GM18868 (cell line): Measurements from ENCODE around the gene EEA1.
"Not testable (repeated sequence)": the region's sequence is repeated elsewhere in the genome, so short reads cannot be mapped to it uniquely, and the experiment has no call there.

Source experiments
- ATAC-seq: cut with Tn5 transposase; IDR thresholded peaks from one replicate; pipeline ENCODE4 v1.9.1; 2021; ENCODE audit warnings: mild to moderate bottlenecking, moderate library complexity; ENCODE audit not compliant: unreplicated experiment

The EEA1 gene

GRCh38 chr12:92753976-92754885 is 174.9 kb downstream of the EEA1 start:
- ATAC-seq = no peak

GRCh38 chr12:92749691-92750090 is 179.4 kb downstream of the EEA1 start:
- not testable (repeated sequence) for ATAC-seq

- ATAC-seq = no peak
These were observed 181.9 kb downstream of the EEA1 start for GRCh38 chr12:92747151-92747550.

- no peak for ATAC-seq
These were observed 183.1 kb downstream of the EEA1 start for GRCh38 chr12:92745856-92746550.

GRCh38 chr12:92743026-92743425 is 186.1 kb downstream of the EEA1 start:
- ATAC-seq = no peak

GRCh38 chr12:92740411-92740810 is 188.7 kb downstream of the EEA1 start:
- no peak for ATAC-seq

GRCh38 chr12:92739113-92739512 is 190.0 kb downstream of the EEA1 start:
- ATAC-seq = no peak

- ATAC-seq = no peak
These were observed 190.9 kb downstream of the EEA1 start for GRCh38 chr12:92737855-92738850.

GRCh38 chr12:92736605-92737004 is 192.5 kb downstream of the EEA1 start:
- ATAC-seq = no peak

GRCh38 chr12:92735131-92735721 is 193.9 kb downstream of the EEA1 start:
- no peak for ATAC-seq

GRCh38 chr12:92733661-92734060 is 195.4 kb downstream of the EEA1 start:
- ATAC-seq = no peak

GRCh38 chr12:92733181-92733580 is 195.9 kb downstream of the EEA1 start:
- ATAC-seq = no peak

GRCh38 chr12:92732716-92733115 is 196.4 kb downstream of the EEA1 start:
- no peak for ATAC-seq

- no peak for ATAC-seq
These were observed 196.9 kb downstream of the EEA1 start for GRCh38 chr12:92732216-92732615.

- no peak for ATAC-seq
These were observed 198.3 kb downstream of the EEA1 start for GRCh38 chr12:92730758-92731157.

GRCh38 chr12:92729773-92730305 is 199.3 kb downstream of the EEA1 start:
- ATAC-seq = no peak

- no peak for ATAC-seq
These were observed 202.2 kb downstream of the EEA1 start for GRCh38 chr12:92726850-92727249.

GRCh38 chr12:92722897-92723296 is 206.2 kb downstream of the EEA1 start:
- no peak for ATAC-seq

- ATAC-seq = no peak
These were observed 207.4 kb downstream of the EEA1 start for GRCh38 chr12:92721656-92722055.

GRCh38 chr12:92721130-92721529 is 208.0 kb downstream of the EEA1 start:
- no peak for ATAC-seq
